H9 (cell line): ENCODE measurements around the gene ZFP62. TPM values are rescaled to one million over a fixed set of nuclear protein-coding genes. Genes with fewer than 3 reads are reported as not detected.

Experiments
- DNase-seq: peaks from one replicate; pipeline ENCODE4 v3.0.0-alpha.2; 2017
- H2AFZ ChIP-seq: one replicate; pipeline ENCODE4 v1.6.1; 2013; ENCODE audit warnings: mild to moderate bottlenecking, low read length, control low read depth, moderate library complexity
- H2AK5ac ChIP-seq: 2 replicates; pipeline ENCODE4 v1.6.1; 2013; ENCODE audit warnings: low read length, control low read depth, mixed read lengths; ENCODE audit not compliant: insufficient read length
- H2BK120ac ChIP-seq: one replicate; pipeline ENCODE4 v1.6.1; 2013; ENCODE audit warnings: low read depth, mild to moderate bottlenecking, low read length, control low read depth, inconsistent platforms; ENCODE audit not compliant: poor library complexity, severe bottlenecking
- H2BK12ac ChIP-seq: 2 replicates; pipeline ENCODE4 v1.6.1; 2013; ENCODE audit warnings: low read length, control low read depth, mixed read lengths, low read depth; ENCODE audit not compliant: insufficient read length
- H2BK15ac ChIP-seq: 2 replicates; pipeline ENCODE4 v1.6.1; 2013; ENCODE audit warnings: low read depth, low read length, control low read depth
- H2BK20ac ChIP-seq: one replicate; pipeline ENCODE4 v1.6.1; 2013; ENCODE audit warnings: low read depth, mild to moderate bottlenecking, low read length, control low read depth, inconsistent platforms; ENCODE audit not compliant: poor library complexity, severe bottlenecking
- H2BK5ac ChIP-seq: 2 replicates; pipeline ENCODE4 v1.6.1; 2013; ENCODE audit warnings: low read length, control low read depth, mixed read lengths; ENCODE audit not compliant: insufficient read length
- H3K14ac ChIP-seq: 2 replicates; pipeline ENCODE4 v1.6.1; 2013; ENCODE audit warnings: low read length, control low read depth; ENCODE audit not compliant: insufficient read depth
- H3K18ac ChIP-seq: 2 replicates; pipeline ENCODE4 v1.6.1; 2013; ENCODE audit warnings: low read depth, mild to moderate bottlenecking, mixed read lengths, low read length, control low read depth; ENCODE audit not compliant: insufficient read length
- H3K23ac ChIP-seq: 2 replicates; pipeline ENCODE4 v1.6.1; 2013; ENCODE audit warnings: low read length, control low read depth, mixed read lengths, low read depth; ENCODE audit not compliant: insufficient read length
- H3K23me2 ChIP-seq: 2 replicates; pipeline ENCODE4 v1.6.1; 2013; ENCODE audit warnings: low read depth, mild to moderate bottlenecking, mixed read lengths, low read length, control low read depth; ENCODE audit not compliant: insufficient read length, poor library complexity, severe bottlenecking
- H3K27ac ChIP-seq: 2 replicates; pipeline ENCODE4 v1.5.1; 2013; ENCODE audit warnings: low read length, control low read depth, mixed read lengths, low read depth; ENCODE audit not compliant: insufficient read length
- H3K27me3 ChIP-seq: 2 replicates; pipeline ENCODE4 v1.6.1; 2013; ENCODE audit warnings: low read length, control low read depth, inconsistent platforms; ENCODE audit not compliant: insufficient read depth
- H3K4ac ChIP-seq: 2 replicates; pipeline ENCODE4 v1.6.1; 2013; ENCODE audit warnings: low read depth, mild to moderate bottlenecking, control low read depth, inconsistent platforms, low read length, moderate library complexity
- H3K4me1 ChIP-seq: 2 replicates; pipeline ENCODE4 v1.6.1; 2013; ENCODE audit warnings: low read length, control low read depth, inconsistent platforms; ENCODE audit not compliant: insufficient read depth
- H3K4me2 ChIP-seq: 2 replicates; pipeline ENCODE4 v1.6.1; 2013; ENCODE audit warnings: low read length, control low read depth, mixed read lengths; ENCODE audit not compliant: insufficient read length, insufficient read depth
- H3K56ac ChIP-seq: 2 replicates; pipeline ENCODE4 v1.6.1; 2013; ENCODE audit warnings: low read depth, mild to moderate bottlenecking, mixed read lengths, low read length, control low read depth; ENCODE audit not compliant: insufficient read length
- H3K79me1 ChIP-seq: 2 replicates; pipeline ENCODE4 v1.6.1; 2013; ENCODE audit warnings: low read depth, mild to moderate bottlenecking, moderate library complexity, low read length, control low read depth, inconsistent platforms; ENCODE audit not compliant: insufficient read depth, poor library complexity, severe bottlenecking
- H3K79me2 ChIP-seq: 2 replicates; pipeline ENCODE4 v1.6.1; 2013; ENCODE audit warnings: low read length, control low read depth, inconsistent platforms; ENCODE audit not compliant: insufficient read depth
- H3K9ac ChIP-seq: 2 replicates; pipeline ENCODE4 v1.6.1; 2013; ENCODE audit warnings: low read length, control low read depth, mixed read lengths; ENCODE audit not compliant: insufficient read length; ENCODE audit errors: extremely low read depth
- H3K9me3 ChIP-seq: one replicate; pipeline ENCODE4 v1.6.1; 2013; ENCODE audit warnings: low read depth, low read length, inconsistent platforms; ENCODE audit not compliant: control insufficient read depth
- H3T11ph ChIP-seq: one replicate; pipeline ENCODE4 v1.6.1; 2013; ENCODE audit warnings: mild to moderate bottlenecking, low read length, control low read depth, inconsistent platforms
- H4K20me1 ChIP-seq: one replicate; pipeline ENCODE4 v1.6.1; 2013; ENCODE audit not compliant: control insufficient read depth, insufficient read length, insufficient read depth
- H4K5ac ChIP-seq: 2 replicates; pipeline ENCODE4 v1.6.1; 2013; ENCODE audit warnings: low read depth, mild to moderate bottlenecking, mixed read lengths, low read length, control low read depth; ENCODE audit not compliant: insufficient read length
- H4K8ac ChIP-seq: replicated peaks from 2 replicates; pipeline ENCODE4 v1.6.1; 2013; ENCODE audit warnings: low read length, control low read depth, mixed read lengths, low read depth; ENCODE audit not compliant: insufficient read length
- H4K91ac ChIP-seq: 2 replicates; pipeline ENCODE4 v1.6.1; 2013; ENCODE audit warnings: low read depth, mild to moderate bottlenecking, moderate library complexity, mixed read lengths, low read length, control low read depth; ENCODE audit not compliant: insufficient read length
- H3K27ac Mint-ChIP-seq, 3 experiments: 2 replicates in 2 of 3; 3 replicates in 1 of 3; pipeline ENCODE4 v1.8.0; 2020 to 2021; ENCODE audit warnings: mixed read lengths in 3 of 3, mild to moderate bottlenecking in 1 of 3, moderate library complexity in 1 of 3
- H3K27me3 Mint-ChIP-seq: 2 replicates; pipeline ENCODE4 v1.8.0; 2021; ENCODE audit warnings: low read depth, mild to moderate bottlenecking, moderate library complexity, mixed read lengths
- H3K36me3 Mint-ChIP-seq, 3 experiments: 2 replicates in 2 of 3; 3 replicates in 1 of 3; pipeline ENCODE4 v1.8.0; 2020 to 2021; ENCODE audit warnings: low read depth in 3 of 3, mixed read lengths in 3 of 3; ENCODE audit not compliant: insufficient read depth in 1 of 3
- H3K4me1 Mint-ChIP-seq, 2 experiments: 2 replicates each; pipeline ENCODE4 v1.8.0; 2020; ENCODE audit warnings: mixed read lengths in 2 of 2
- H3K4me3 Mint-ChIP-seq, 2 experiments: 2 replicates in 1 of 2; 3 replicates in 1 of 2; pipeline ENCODE4 v1.8.0; 2020 to 2021; ENCODE audit warnings: mild to moderate bottlenecking in 2 of 2, mixed read lengths in 2 of 2, moderate library complexity in 1 of 2
- H3K9me3 Mint-ChIP-seq, 2 experiments: 2 replicates in 1 of 2; 3 replicates in 1 of 2; pipeline ENCODE4 v1.8.0; 2020; ENCODE audit warnings: mild to moderate bottlenecking in 2 of 2, mixed read lengths in 2 of 2, moderate library complexity in 1 of 2
- CTCF ChIP-seq: fragments of 200-600 bp; sonication (generic); conservative IDR thresholded peaks from 3 replicates; pipeline ENCODE4 v1.8.0; 2021; ENCODE audit warnings: antibody characterized with exemption, mild to moderate bottlenecking
- WGBS: extraction: QIAGEN DNeasy Blood & Tissue Kit; methylation state at CpG from one replicate; pipeline ENCODE4 v1.1.7; 2013; ENCODE audit warnings: missing lambda C conversion rate, low lambda C conversion rate, mixed read lengths; ENCODE audit not compliant: insufficient read length; ENCODE audit errors: extremely low coverage; 5-methylcytosine and 5-hydroxymethylcytosine counted together
- total RNA-seq: library from RNA; stranded (reverse); gene quantifications from 2 replicates; pipeline ENCODE4 v1.2.1, GENCODE V29; 2021

ZFP62 gene
- total RNA-seq, 1 experiment from 2014 or later: 16.2 TPM

GRCh38 chr5:180801596-180802324, 59.3 kb downstream of the ZFP62 start:
- Mint-ChIP-seq H3K4me3 (peak overlapping the region; percentile 76 to 90), H3K27ac (peak overlapping the region in 1 of 3 experiments; percentile 13; a peak in 2 of 7 replicates), H3K36me3 (peaks cover 4 to 35% (median 31%) of the 10 kb centered on the region in 3 experiments), H3K4me1 (peaks cover 55 to 59% of the 10 kb centered on the region in 2 experiments), H3K9me3 (no peaks in the 10 kb centered on the region), H3K27me3 (no peaks in the 10 kb centered on the region)
- Histone ChIP-seq H3K9me3 (no peaks in the 10 kb centered on the region), H2AK5ac (no peak overlapping the region), H4K5ac (no peak overlapping the region), H2BK15ac (no peak overlapping the region), H3K79me1 (peaks cover 8% of the 10 kb centered on the region), H3K18ac (no peak overlapping the region), H2AFZ (no peak overlapping the region), H3K27ac (no peak overlapping the region), H2BK5ac (no peak overlapping the region), H4K91ac (no peak overlapping the region), H4K8ac (no peak overlapping the region), H3K23ac (no peak overlapping the region), H3K4me2 (peak overlapping the region; percentile 42), H3K79me2 (peaks cover 41% of the 10 kb centered on the region; the same call in 1 of the 2 replicates), H3K4me1 (peaks cover 4% of the 10 kb centered on the region; the same call in 1 of the 2 replicates), H2BK120ac (no peak overlapping the region), H3K27me3 (no peaks in the 10 kb centered on the region), H4K20me1 (no peaks in the 10 kb centered on the region), H2BK12ac (no peak overlapping the region), H3K56ac (no peak overlapping the region), H3K23me2 (no peaks in the 10 kb centered on the region), H3K9ac (no peak overlapping the region), H3K14ac (no peak overlapping the region), H3T11ph (no peak overlapping the region), H2BK20ac (no peak overlapping the region), H3K4ac (no peak overlapping the region)
- no peak for TF ChIP-seq CTCF
- WGBS: no CpG with 5 or more reads among the region's 15 CpGs
- no peak for DNase-seq
